IPS-NIHi7 (cell line): ENCODE results near the gene CPED1.
"Not testable (repeated sequence)": the region's sequence is repeated elsewhere in the genome, so short reads cannot be mapped to it uniquely, and the experiment has no call there.

ENCODE experiments used
- DNase-seq: peaks from one replicate; pipeline ENCODE4 v3.0.0; 2012; ENCODE audit warnings: mixed read lengths; ENCODE audit errors: extremely low spot score

CPED1 gene

GRCh38 chr7:121244120-121244870 lies 255.8 kb downstream of the CPED1 start:
- DNase-seq: no peak

- not testable (repeated sequence) for DNase-seq
These were observed 262.9 kb downstream of the CPED1 start for GRCh38 chr7:121251367-121251766.

DNA sequence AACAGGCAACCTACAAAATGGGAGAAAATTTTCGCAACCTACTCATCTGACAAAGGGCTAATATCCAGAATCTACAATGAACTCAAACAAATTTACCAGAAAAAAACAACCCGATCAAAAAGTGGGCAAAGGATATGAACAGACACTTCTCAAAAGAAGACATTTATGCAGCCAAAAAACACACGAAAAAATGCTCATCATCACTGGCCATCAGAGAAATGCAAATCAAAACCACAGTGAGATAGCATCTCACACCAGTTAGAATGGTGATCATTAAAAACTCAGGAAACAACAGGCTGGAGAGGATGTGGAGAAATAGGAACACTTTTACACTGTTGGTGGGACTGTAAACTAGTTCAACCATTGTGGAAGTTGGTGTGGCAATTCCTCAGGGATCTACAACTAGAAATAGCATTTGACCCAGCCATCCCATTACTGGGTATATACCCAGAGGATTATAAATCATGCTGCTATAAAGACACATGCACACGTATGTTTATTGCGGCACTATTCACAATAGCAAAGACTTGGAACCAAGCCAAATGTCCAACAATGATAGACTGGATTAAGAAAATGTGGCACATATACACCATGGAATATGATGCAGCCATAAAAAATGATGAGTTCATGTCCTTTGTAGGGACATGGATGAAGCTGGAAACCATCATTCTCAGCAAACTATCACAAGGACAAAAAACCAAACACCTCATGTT lies 264.2 kb downstream of the CPED1 start:
- DNase-seq: not testable (repeated sequence)

GRCh38 chr7:121259826-121260225 lies 271.3 kb downstream of the CPED1 start:
- DNase-seq: no peak

DNA sequence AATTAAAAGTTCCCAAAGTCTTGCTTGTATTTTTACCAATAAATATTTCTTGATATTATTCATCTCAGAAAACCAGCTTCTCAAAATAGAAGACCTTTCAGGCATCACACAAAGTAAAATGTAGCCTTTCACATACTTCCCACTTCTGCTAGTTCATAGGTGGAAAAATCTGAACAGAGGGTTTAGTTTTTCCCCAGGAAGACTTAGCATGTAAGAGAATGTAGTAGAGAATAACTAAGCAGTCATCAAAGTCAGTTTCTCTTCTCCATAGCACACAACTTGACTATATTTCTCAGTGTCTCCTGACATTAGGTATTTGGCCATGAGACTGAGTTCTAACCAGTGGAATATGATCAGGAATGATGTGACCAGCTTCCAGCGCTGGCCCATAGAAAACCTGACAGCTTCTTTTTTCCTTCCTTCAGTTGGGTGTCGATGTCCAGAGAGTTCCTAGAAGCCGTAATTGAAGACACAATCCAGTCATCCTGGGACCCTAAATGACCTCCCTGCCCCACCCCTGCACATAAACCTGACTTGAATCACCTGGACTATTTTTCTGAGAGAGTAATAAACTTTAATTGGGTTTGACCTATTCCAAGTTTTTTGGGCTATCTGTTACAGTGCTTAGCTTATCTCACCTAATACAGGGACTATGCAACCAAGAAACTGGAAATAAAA lies 272.8 kb downstream of the CPED1 start:
- no peak for DNase-seq

DNA sequence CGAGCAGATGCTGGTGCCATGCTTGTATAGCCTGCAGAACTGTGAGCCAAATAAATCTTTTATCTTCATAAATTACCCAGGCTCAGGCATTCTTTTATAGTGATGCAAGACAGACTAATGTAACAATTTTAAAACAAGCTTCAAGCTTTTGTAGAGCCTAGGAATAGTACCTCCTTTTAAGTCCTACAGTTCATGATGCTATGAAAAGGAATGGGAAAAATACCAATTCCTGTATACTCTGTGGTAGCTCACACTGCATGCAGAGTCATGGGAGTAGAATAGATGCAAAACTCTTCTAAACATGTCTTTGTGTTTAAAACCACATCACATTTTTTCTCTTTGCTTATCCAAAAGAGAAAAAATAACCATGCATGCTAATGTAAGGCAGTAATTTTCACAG lies 273.7 kb downstream of the CPED1 start:
- no peak for DNase-seq

GRCh38 chr7:121262969-121263368 lies 274.5 kb downstream of the CPED1 start:
- DNase-seq: no peak

GRCh38 chr7:121266307-121266894 lies 277.9 kb downstream of the CPED1 start:
- DNase-seq: no peak

DNA sequence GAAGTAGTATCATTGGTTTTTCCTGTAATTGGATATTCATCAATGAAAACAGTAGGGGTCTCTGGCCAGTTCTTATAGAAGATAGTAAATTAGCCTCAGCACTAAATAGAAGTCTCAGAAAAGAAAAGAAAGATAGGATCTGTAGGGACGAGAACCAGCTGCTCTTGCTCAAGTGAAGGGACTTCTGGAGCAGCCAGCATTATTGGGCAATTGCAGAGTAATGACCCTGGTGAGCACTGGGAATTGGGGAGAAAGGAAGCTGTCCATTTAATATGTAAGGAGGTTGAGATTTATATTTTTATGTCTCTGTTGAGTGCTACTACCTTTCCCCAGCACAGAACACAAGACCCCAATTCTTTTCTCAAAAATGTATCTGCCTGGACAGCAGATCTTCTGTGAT lies 279.1 kb downstream of the CPED1 start:
- no peak for DNase-seq

DNA sequence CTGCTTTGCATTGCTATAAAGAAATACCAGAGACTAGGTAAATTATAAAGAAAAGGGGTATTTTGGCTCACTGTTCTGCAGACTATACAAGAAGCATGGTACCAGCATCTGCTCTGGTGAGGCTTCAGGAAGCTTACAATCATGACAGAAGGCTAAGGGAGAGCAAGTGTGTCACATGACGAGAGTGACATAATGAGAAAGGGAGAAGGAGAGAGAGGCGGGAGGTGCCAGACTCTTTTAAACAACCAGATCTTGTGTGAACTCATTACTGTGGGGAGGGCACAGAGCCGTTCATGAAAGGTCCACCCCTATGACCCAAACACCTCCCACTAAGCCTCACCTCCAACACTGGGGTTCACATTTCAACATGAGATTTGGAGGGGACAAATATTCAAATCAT lies 281.3 kb downstream of the CPED1 start:
- no peak for DNase-seq

GRCh38 chr7:121271098-121271497 lies 282.6 kb downstream of the CPED1 start:
- DNase-seq: no peak

GRCh38 chr7:121271916-121272315 lies 283.4 kb downstream of the CPED1 start:
- no peak for DNase-seq

DNA sequence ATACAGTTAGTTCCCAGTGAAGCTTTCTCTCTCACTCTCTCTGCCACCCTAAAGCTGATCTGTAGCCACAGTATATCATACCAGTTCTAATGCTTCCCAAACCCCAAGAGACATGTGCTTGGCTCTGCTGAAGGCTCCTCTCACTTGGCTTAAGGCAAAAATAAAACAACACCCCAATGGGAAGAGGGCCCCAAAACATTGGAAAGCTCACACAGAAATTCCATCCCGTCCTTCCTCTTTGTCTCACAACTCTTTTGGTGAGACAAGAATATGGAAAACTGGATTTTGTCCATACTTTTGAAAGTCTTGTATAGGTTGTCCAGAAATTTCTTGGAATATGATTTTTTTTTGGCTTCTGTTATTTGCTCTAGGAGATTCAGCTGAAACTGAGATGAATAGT lies 284.2 kb downstream of the CPED1 start:
- DNase-seq: no peak

GRCh38 chr7:121273467-121274167 lies 285.1 kb downstream of the CPED1 start:
- no peak for DNase-seq

DNA sequence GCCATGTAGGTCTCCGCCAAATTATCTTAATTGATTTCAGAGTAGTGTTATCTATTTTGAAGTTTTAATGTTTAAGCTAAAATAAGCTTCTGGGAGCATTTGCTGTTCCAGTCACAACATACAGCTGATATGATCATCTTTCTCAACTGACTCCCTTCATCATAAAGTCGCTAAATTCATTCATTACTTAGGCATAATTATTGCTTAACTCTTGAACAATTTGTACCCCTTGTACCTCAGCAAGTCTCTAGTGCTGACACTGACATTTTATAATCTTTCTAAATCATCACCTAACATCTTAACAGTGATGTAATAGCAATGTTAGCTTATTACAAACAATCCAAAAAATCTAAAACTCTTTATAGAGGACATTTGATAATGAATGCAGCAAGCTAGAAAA lies 286.0 kb downstream of the CPED1 start:
- DNase-seq: no peak

DNA sequence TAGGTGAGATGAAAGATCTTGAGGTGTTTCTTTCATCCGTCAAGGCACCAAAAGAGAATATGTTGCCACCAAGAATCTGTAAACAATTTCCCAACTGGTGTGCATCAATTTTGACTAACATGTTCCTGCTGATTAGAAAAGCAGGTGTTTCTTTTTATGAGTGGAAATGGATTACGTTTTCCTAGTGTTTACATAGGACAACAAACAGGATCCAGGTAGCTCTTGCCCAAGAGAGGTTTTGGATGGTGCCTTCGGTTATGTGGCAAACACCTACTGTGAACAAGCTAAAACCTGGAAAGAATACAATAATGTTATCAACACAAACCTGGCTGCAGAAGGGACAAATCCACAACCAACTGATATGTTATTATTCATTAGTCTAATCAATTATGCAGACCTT lies 286.7 kb downstream of the CPED1 start:
- no peak for DNase-seq

- DNase-seq: no peak
These were observed 287.8 kb downstream of the CPED1 start for GRCh38 chr7:121276313-121276712.

- DNase-seq: no peak
These were observed 289.9 kb downstream of the CPED1 start for GRCh38 chr7:121278120-121279021.

- DNase-seq: no peak
These were observed 290.6 kb downstream of the CPED1 start for GRCh38 chr7:121279060-121279620.

GRCh38 chr7:121279822-121280221 lies 291.3 kb downstream of the CPED1 start:
- no peak for DNase-seq
